Middle frontal gyrus (tissue), 1 donor: ENCODE measurements around the gene OTOR.

Experiments
- DNase-seq: peaks from one replicate; pipeline ENCODE4 v3.0.0-alpha.2; 2015; ENCODE audit warnings: low spot score; ENCODE audit errors: extremely low spot score

The OTOR gene

GRCh38 chr20:16747291-16747811 lies 807 bp upstream of the OTOR start:
- DNase-seq: no peak

- no peak for DNase-seq
These were observed 1.4 kb downstream of the OTOR start for GRCh38 chr20:16749573-16749972.

GRCh38 chr20:16752082-16752481 lies 3.9 kb downstream of the OTOR start:
- DNase-seq: no peak

- no peak for DNase-seq
These were observed 4.7 kb downstream of the OTOR start for GRCh38 chr20:16752901-16753300.

- no peak for DNase-seq
These were observed 10.5 kb downstream of the OTOR start for GRCh38 chr20:16758454-16759180.

- DNase-seq: no peak
These were observed 11.0 kb downstream of the OTOR start for GRCh38 chr20:16759181-16759563.

- DNase-seq: no peak
These were observed 12.5 kb downstream of the OTOR start for GRCh38 chr20:16760431-16761304.

- DNase-seq: peak; percentile 47
These were observed 13.2 kb downstream of the OTOR start for GRCh38 chr20:16761305-16761829.

GRCh38 chr20:16764560-16764959 lies 16.4 kb downstream of the OTOR start:
- DNase-seq: no peak

- DNase-seq: no peak
These were observed 23.1 kb downstream of the OTOR start for GRCh38 chr20:16771213-16771612.

- no peak for DNase-seq
These were observed 27.8 kb downstream of the OTOR start for GRCh38 chr20:16775961-16776360.

- no peak for DNase-seq
These were observed 29.0 kb downstream of the OTOR start for GRCh38 chr20:16777126-16777525.

- no peak for DNase-seq
These were observed 30.0 kb downstream of the OTOR start for GRCh38 chr20:16778159-16778558.

- no peak for DNase-seq
These were observed 33.3 kb downstream of the OTOR start for GRCh38 chr20:16781496-16781895.

- no peak for DNase-seq
These were observed 37.1 kb downstream of the OTOR start for GRCh38 chr20:16785226-16785625.
